KOPT-K1 (cell line): ENCODE results near the gene RRP36.

ENCODE experiments used
- H3K27ac ChIP-seq: fragments of 200-600 bp; sonication (generic); 2 replicates; pipeline ENCODE4 v1.5.1; 2016; ENCODE audit warnings: antibody characterized with exemption, mild to moderate bottlenecking, low read depth, low read length; ENCODE audit not compliant: poor library complexity, severe bottlenecking
- H3K36me3 ChIP-seq: fragments of 200-600 bp; sonication (generic); 2 replicates; pipeline ENCODE4 v1.5.1; 2017; ENCODE audit warnings: antibody characterized with exemption, mild to moderate bottlenecking, low read length, moderate library complexity; ENCODE audit not compliant: insufficient read depth
- H3K9me3 ChIP-seq: fragments of 200-600 bp; sonication (generic); 2 replicates; pipeline ENCODE4 v1.5.1; 2017; ENCODE audit warnings: antibody characterized with exemption, low read length, mild to moderate bottlenecking; ENCODE audit not compliant: insufficient read depth, poor library complexity, severe bottlenecking

The RRP36 gene

DNA sequence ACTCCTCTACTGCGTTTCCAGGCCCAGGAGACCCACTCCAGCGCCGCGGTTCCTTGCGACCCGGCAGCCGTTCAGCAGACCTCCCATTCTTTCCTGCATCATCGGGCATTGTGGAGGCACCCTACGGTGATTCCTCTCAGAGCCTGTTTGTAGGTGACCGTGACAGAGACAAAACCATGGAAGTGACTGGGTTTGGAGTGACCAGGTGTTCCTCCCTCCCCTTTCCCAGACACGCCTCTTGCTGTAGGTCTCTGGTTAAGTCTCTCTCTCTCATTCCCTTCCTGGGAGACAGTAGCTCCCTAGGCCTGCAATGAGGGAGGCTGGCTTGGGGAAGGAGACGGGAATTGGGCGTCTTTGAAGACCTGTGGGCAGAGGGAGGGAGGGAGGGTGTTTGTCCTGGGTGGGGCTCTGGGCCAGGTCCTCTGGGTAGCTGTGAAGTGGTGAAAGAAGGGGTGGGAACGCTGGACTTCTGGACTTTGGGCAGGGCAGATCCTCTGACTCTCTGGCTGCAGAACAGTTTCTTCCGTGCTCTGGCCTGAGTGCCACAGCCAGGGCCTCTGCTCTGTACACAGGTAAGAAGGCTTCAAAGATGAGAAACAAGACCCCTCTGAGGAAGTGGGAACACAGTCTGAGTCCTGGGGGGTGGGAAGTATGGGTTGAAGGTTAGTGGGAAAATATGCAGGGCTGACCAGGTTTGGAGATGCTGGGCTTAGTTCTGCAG, 38.8 kb downstream of the RRP36 start:
- Histone ChIP-seq H3K36me3 (peaks cover 19% of the 10 kb centered on the region; the same call in 1 of the 2 replicates), H3K27ac (peak overlapping the region; percentile 61), H3K9me3 (no peaks in the 10 kb centered on the region)

DNA sequence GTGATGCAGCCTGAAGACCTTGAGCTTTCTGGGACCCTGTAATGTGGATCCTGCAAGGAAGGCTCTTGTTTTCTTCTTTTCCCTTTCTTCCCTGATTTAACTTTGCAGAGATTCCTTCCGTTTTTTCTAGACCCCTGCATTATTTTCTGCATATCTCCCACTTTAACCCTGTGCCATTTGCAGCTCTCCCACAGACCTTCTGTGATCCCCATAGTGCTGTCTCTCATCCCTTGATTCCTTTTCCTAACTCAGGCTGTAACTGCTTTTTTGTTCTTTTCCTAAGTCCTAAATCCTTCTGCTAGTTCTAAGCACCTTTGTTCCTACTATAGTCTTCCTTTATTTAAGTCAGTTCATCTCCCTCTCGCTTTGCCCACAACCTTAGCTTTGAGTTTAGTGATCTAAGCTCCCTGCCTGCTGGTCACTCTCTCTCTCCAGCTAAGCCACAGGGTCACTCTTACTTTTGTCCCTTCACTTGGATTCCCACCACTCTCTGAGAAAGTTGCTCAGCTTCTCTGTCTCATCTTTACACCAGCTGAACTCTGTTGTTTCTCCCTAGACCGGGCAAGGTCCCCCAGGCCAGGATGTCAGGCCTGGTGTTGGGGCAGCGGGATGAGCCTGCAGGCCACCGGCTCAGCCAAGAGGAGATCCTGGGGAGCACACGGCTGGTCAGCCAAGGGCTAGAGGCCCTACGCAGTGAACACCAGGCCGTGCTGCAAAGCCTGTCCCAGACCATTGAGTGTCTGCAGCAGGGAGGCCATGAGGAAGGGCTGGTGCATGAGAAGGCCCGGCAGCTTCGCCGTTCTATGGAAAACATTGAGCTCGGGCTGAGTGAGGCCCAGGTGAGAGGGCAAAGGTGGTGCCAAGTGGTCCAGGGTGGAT, 39.6 kb downstream of the RRP36 start:
- Histone ChIP-seq H3K36me3 (peaks cover 17% of the 10 kb centered on the region; the same call in 1 of the 2 replicates), H3K27ac (no peak overlapping the region), H3K9me3 (no peaks in the 10 kb centered on the region)

DNA sequence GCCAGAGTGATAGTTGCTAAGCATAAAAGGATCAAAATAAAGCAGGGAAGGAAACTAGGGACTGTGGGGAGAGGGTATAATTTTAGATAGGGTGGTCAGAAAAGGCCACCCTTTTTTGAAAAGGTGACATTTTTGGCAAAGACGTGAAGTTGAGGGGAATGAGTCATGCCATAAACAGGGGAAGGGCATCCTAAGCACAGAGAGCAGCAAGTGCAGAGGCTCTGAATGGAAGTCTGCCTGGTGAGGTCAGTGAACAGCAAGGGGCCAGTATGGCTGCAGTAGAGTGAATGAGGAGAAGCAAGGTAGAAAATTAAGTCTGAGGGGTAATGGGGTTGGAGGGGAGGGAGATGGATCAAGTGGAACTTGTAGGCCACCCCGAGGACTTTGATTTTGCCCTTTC, 40.4 kb downstream of the RRP36 start:
- H3K9me3 ChIP-seq: no peaks in the 10 kb centered on the region
- peaks cover 13% of the 10 kb centered on the region; the same call in 1 of the 2 replicates for H3K36me3 ChIP-seq
- no peak overlapping the region for H3K27ac ChIP-seq

DNA sequence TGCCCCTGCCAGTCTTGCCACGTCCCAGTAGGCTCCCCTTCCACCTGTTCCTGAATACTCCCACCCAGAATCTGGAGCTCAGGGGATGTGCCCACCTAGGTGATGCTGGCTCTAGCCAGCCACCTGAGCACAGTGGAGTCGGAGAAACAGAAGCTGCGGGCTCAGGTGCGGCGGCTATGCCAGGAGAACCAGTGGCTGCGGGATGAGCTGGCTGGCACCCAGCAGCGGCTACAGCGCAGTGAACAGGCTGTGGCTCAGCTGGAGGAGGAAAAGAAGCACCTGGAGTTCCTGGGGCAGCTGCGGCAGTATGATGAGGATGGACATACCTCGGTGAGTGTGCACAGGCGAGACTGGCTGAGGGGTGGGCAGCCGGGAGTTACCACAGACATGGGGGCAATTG, 41.4 kb downstream of the RRP36 start:
- H3K27ac ChIP-seq: no peak overlapping the region
- no peaks in the 10 kb centered on the region for H3K9me3 ChIP-seq
- H3K36me3 ChIP-seq: peaks cover 9% of the 10 kb centered on the region; the same call in 1 of the 2 replicates

DNA sequence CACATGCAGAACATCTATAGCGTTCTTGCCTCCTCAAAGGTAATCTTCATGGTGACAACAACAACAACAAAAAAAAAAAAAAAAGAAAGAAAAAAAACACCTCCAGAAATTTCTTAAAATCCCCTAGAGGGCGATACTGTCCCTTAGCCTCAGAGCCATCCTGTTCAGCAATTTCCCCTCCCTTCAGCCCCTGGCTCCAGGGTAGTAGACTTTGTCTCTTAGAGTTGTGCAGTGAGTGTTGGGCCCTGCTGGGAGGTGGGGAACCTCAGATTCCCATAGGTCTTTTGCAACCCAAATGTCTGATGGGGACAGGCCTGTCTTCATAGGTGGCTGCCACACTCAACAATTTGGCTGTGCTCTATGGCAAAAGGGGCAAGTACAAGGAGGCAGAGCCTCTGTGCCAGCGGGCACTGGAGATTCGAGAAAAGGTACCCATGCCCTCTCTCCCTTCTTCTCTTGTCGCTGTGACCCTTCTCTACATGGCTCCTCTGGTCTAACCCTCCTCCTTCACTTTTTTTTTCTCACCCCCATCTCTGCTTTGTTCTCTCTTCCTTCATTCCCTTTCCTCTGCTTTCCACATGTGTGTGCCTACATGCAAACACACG, 48.7 kb downstream of the RRP36 start:
- H3K27ac ChIP-seq: peak overlapping the region; percentile 21
- H3K36me3 ChIP-seq: peaks cover 6% of the 10 kb centered on the region; the same call in 1 of the 2 replicates
- H3K9me3 ChIP-seq: no peaks in the 10 kb centered on the region

DNA sequence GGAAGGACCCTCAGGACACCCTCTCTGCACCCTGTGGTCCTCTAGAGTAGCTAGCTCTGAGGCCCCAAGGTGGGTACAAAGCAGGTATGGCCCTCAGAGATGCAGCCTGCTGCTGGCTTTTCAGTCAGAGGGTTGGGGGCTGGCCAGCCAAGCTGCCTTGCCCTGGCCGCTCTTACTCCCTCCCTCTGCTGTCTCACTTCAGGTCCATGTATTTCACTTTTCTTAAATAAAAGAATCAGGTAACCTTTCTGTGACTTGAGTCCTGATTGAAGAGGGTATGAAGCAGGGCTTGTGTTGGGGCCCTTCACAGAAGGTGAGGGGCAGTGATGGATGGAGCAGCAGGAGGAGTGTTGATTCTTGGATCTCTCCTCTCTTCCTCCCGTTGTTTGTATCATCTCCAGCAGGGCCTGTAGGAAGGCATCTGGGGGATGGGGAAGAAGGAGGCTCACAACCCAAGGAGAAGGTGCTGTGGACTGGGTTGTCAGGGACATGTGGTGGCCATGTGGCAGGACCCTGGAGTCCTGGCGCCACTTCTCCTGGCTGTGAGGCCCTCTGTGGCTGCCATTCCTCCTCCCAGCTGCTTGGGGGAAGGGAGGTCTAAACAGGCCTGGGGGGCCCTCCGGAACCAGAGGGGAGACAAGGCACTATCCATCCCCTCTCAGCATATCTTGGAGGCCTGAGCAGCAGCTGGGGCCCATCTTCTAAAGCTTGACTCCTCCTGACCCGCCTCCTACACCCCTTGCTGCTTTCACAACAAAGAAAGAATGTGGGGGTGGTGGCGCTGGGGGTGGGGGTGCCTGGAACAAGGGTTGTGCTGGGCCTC, 53.6 kb downstream of the RRP36 start:
- Histone ChIP-seq H3K36me3 (no peaks in the 10 kb centered on the region), H3K9me3 (no peaks in the 10 kb centered on the region), H3K27ac (peak overlapping the region; percentile 41)

DNA sequence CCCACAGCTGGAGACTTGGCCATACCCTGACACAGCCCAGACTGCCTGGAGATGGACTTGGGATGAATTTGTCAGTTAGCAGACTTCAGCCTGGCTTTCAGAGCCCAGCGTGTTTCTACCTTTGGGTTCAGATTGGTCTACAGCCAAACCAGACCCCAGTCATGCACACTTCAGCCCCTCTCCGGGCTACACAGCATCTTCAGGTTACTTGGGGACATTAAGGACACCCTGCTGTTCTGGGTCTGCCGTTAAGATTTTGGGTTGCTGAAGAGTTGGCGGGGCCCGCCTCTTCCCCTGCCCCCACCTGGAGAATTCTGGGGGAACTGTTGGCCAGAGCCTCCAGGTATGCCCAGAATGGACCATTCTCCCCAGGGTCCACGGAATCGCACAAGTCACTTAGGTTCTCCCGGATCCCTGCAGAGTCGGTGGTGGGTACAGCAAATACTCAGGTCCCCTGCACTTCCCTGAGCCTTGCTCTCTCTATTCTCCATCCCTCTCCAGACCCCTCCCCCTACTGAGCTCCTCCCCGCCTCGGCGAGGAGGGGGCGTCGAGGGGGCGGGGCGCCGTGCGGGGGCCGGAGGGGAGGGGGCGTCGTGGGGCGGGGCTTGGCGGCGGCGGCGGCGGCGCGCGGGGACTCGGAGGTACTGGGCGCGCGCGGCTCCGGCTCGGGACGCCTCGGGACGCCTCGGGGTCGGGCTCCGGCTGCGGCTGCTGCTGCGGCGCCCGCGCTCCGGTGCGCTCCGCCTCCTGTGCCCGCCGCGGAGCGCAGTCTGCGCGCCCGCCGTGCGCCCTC, 54.4 kb downstream of the RRP36 start, which contains the start of gene PTK7:
Gene PTK7, plus strand, starts transcription at position 645 of the 794 bp plus-strand sequence. CDS start 175 bp downstream, outside the sequence.
- peak within 1 kb of the TSS; percentile 66 for H3K27ac ChIP-seq
- H3K36me3 ChIP-seq: no peaks in the 10 kb centered on the region
- H3K9me3 ChIP-seq: no peaks in the 10 kb centered on the region

DNA sequence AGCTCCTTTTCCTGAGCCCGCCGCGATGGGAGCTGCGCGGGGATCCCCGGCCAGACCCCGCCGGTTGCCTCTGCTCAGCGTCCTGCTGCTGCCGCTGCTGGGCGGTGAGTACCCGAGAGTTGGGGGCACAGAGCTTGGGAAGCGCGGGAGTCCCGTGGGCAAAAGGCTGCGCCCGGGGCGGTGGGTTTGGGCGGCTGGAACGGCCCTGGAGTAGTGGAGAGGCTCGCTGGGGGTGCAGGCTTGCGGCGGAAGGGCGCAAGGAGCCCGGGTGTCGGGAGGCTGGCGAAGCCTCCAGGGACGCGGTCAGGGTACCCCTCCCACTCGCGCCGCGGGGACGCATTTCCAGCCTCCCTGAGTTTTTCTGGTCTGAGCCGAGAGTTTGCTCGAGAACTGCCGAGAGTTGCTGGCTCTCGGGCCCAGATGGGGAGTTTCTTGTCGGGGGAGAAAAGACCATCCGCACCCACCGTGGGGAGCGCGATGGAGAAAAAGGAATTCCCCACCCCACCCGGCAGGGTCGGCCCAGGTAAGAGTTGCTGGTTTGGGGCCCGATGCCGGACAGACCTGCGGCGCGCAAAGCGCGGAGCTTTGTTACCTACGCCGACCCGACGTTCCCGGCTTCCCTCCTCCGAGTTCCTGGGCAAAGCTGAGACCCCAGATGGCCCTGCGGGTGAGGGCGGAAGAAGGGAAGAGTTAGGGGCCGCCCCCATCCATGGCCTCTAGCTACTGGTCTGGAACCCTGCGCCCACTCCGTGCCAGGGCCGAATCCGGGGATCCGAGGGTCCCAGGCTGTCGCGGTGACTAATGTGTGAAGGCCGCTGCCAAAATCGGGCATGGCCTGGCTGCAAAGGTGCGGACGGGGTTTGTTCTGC, 55.3 kb downstream of the RRP36 start:
- Histone ChIP-seq H3K9me3 (no peaks in the 10 kb centered on the region), H3K27ac (peak overlapping the region; percentile 66), H3K36me3 (no peaks in the 10 kb centered on the region)

DNA sequence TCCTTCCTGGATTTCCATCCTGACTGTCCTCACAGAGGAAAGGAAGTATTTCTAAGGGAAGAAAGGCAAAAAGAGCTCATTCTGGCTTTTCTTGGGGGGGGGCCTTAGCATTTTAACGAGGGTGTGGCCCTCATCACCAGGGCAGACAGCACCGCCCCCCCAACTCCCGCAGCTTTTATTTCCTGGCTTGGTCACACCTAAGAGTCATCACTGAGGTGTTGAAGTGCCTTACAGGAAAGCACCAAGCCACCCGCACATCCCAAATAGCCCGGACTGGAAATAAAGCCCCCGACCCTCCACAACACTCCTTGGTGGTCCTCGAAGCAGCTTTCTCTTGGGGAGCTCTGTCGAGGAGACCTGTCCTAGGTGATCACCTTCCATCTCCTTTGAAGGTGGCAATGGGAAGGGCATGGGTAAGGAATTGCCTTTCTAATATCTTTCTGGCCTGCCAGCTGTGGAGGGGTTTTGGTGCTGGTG, 55.9 kb downstream of the RRP36 start:
- Histone ChIP-seq H3K27ac (peak overlapping the region; percentile 66), H3K9me3 (no peaks in the 10 kb centered on the region), H3K36me3 (no peaks in the 10 kb centered on the region)

DNA sequence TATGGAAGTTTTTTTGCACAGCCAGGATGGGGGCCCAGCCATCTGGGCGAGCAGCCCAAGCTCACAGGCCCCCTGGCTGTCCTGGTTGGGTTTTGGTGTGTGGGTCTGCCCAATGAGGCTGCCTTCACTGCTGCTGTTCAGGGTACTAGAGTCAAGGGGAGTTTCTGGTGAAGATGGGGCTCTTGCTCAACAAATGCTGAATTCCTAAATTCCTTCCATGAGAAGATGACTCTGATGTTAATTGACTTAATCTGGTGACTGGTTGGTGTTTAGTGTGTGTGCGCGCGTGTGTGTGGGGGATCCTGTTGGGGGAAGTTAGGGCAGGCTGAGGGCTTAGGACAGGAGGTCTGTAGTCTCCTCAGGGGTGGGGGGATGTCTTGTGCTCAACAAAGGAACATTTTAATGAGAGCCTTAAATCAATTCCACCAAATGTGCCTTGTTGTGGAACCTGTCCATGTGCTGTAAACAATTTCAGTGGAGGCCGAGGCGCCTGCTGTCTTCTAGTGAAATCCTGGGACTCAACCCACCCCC, 56.6 kb downstream of the RRP36 start:
- Histone ChIP-seq H3K36me3 (no peaks in the 10 kb centered on the region), H3K27ac (no peak overlapping the region), H3K9me3 (no peaks in the 10 kb centered on the region)

DNA sequence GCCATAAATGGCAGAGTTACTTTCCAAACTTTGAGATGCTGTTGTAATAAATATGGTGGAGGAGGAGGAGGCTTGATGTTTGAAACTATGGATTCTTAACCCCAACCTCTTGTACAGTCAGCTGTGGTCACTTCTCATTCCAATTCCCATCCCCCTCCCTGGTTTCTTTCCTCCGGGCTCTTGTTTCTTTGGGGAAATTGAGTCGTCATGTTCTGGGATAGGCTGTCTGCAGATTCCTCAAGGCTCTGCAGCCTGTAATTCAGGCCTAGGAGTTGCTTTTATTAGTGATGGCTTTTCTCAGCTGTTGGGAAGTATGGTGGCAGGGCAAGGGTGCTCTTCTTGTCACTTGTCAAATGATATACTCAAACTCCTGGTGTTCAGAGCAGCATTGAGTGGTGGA, 57.3 kb downstream of the RRP36 start:
- H3K9me3 ChIP-seq: no peaks in the 10 kb centered on the region
- no peaks in the 10 kb centered on the region for H3K36me3 ChIP-seq
- H3K27ac ChIP-seq: no peak overlapping the region
